PC-9 (cell line): ENCODE results near the gene PRKG1. TPM values are rescaled to one million over a fixed set of nuclear protein-coding genes. Genes with fewer than 3 reads are reported as not detected.

ENCODE experiments used
- BruUV-seq: library from RNA; stranded (reverse); fragments of 400-500 nt; replicated peaks from 2 replicates; lab custom pipeline; 2021; lab: Mats Ljungman, UMichigan
- CTCF ChIA-PET: fragments of 300-600 bp; sonication (Branson Sonifier 250); formaldehyde crosslinking; loops from one replicate; lab custom pipeline; 2022; ENCODE audit warnings: antibody characterized with exemption; lab: Charles Lee
- POLR2A ChIA-PET: fragments of 300-600 bp; sonication (Branson Sonifier 250); formaldehyde crosslinking; loops from one replicate; lab custom pipeline; 2022; ENCODE audit warnings: antibody characterized with exemption; ENCODE audit not compliant: unreplicated experiment; lab: Charles Lee
- DNase-seq, 2 experiments: peaks; one replicate each; pipeline versions ENCODE4 v3.0.0 to v3.0.0-alpha.2; 2015 to 2022; ENCODE audit warnings: mixed read lengths in 1 of 2
- H2AFZ ChIP-seq: fragments of 200-600 bp; sonication (generic); 2 replicates; pipeline ENCODE4 v1.8.1; 2017; ENCODE audit warnings: antibody characterized with exemption
- H3F3A ChIP-seq: fragments of 200-600 bp; sonication (generic); 2 replicates; pipeline ENCODE4 v1.8.1; 2017; ENCODE audit warnings: antibody characterized with exemption, mild to moderate bottlenecking, low read depth; ENCODE audit not compliant: insufficient read depth
- H3K27ac ChIP-seq: fragments of 200-600 bp; sonication (generic); 2 replicates; pipeline ENCODE4 v1.6.1; 2016; ENCODE audit warnings: mixed run types
- H3K27me3 ChIP-seq: fragments of 200-600 bp; sonication (generic); 2 replicates; pipeline ENCODE4 v1.6.1; 2016; ENCODE audit warnings: low read depth, mixed run types; ENCODE audit not compliant: insufficient read depth
- H3K36me3 ChIP-seq: fragments of 200-600 bp; sonication (generic); 2 replicates; pipeline ENCODE4 v1.6.1; 2016; ENCODE audit warnings: low read depth, mixed run types
- H3K4me1 ChIP-seq: fragments of 200-600 bp; sonication (generic); replicated peaks from 2 replicates; pipeline ENCODE4 v1.6.1; 2016; ENCODE audit warnings: mixed run types; ENCODE audit not compliant: insufficient read depth
- H3K4me2 ChIP-seq: fragments of 200-600 bp; sonication (generic); 2 replicates; pipeline ENCODE4 v1.6.1; 2017; ENCODE audit warnings: mixed run types
- H3K4me3 ChIP-seq: fragments of 200-600 bp; sonication (generic); 2 replicates; pipeline ENCODE4 v1.6.1; 2016; ENCODE audit warnings: mixed run types
- H3K79me2 ChIP-seq: fragments of 200-600 bp; sonication (generic); 2 replicates; pipeline ENCODE4 v1.6.1; 2017; ENCODE audit warnings: low read depth, mixed run types
- H3K9me2 ChIP-seq: fragments of 200-600 bp; sonication (generic); 2 replicates; pipeline ENCODE4 v1.8.1; 2017; ENCODE audit warnings: mild to moderate bottlenecking; ENCODE audit not compliant: insufficient read depth
- H3K9me3 ChIP-seq: fragments of 200-600 bp; sonication (generic); 2 replicates; pipeline ENCODE4 v1.8.1; 2016; ENCODE audit warnings: low read depth; ENCODE audit not compliant: insufficient read depth
- H4K20me1 ChIP-seq: fragments of 200-600 bp; sonication (generic); 2 replicates; pipeline ENCODE4 v1.8.1; 2017; ENCODE audit not compliant: insufficient read depth
- CTCF ChIP-seq: fragments of 200-600 bp; sonication (generic); conservative IDR thresholded peaks from 2 replicates; pipeline ENCODE4 v1.6.1; 2017; ENCODE audit warnings: mixed run types, antibody characterized with exemption, mild to moderate bottlenecking, moderate library complexity
- EZH2 ChIP-seq: fragments of 200-600 bp; sonication (generic); IDR thresholded peaks from 2 replicates; pipeline ENCODE4 v1.8.0; 2017; ENCODE audit warnings: antibody characterized with exemption, low read depth
- intact Hi-C: fragments of 100-400 bp; cut with micrococcal nuclease; formaldehyde crosslinking; loops from one replicate; pipeline ENCODE4 v1.10.0; 2022; ENCODE audit not compliant: unreplicated experiment
- total RNA-seq: library from RNA; stranded (reverse); gene quantifications from 2 replicates; pipeline ENCODE4 v1.2.3, GENCODE V29; 2021

The PRKG1 gene
- total RNA-seq, 1 experiment from 2014 or later = 0.70 TPM

GRCh38 chr10:51708609-51709008, 634.3 kb downstream of the PRKG1 start:
- Histone ChIP-seq H2AFZ (no peak overlapping the region), H3K4me1 (no peaks in the 10 kb centered on the region), H3K79me2 (no peaks in the 10 kb centered on the region), H3K4me3 (no peak overlapping the region), H3K27ac (no peak overlapping the region), H4K20me1 (no peaks in the 10 kb centered on the region), H3K36me3 (no peaks in the 10 kb centered on the region), H3K4me2 (no peak overlapping the region), H3K27me3 (no peaks in the 10 kb centered on the region), H3F3A (no peaks in the 10 kb centered on the region), H3K9me2 (no peaks in the 10 kb centered on the region), H3K9me3 (no peaks in the 10 kb centered on the region)
- intact Hi-C loops = no loop called here
- TF ChIP-seq CTCF = no peak
- no peak for TF ChIP-seq EZH2
- ChIA-PET CTCF (no interaction called here), POLR2A (no interaction called here)
- BruUV-seq = no TSS peak
- DNase-seq = no peak

- ChIA-PET CTCF (no interaction called here), POLR2A (no interaction called here)
- Histone ChIP-seq H3K27ac (no peak overlapping the region), H3K9me3 (no peaks in the 10 kb centered on the region), H3K27me3 (no peaks in the 10 kb centered on the region), H3K4me1 (no peaks in the 10 kb centered on the region), H3K79me2 (no peaks in the 10 kb centered on the region), H3F3A (no peaks in the 10 kb centered on the region), H3K4me3 (no peak overlapping the region), H3K4me2 (no peak overlapping the region), H4K20me1 (no peaks in the 10 kb centered on the region), H3K36me3 (no peaks in the 10 kb centered on the region), H3K9me2 (no peaks in the 10 kb centered on the region), H2AFZ (no peak overlapping the region)
- no peak for TF ChIP-seq EZH2
- no peak for DNase-seq
- no TSS peak for BruUV-seq
- intact Hi-C loops = no loop called here
Observed at GRCh38 chr10:51709324-51709972, 635.2 kb downstream of the PRKG1 start.

GRCh38 chr10:51711519-51711891, 637.2 kb downstream of the PRKG1 start:
- no TSS peak for BruUV-seq
- no peak for TF ChIP-seq CTCF
- no peak for TF ChIP-seq EZH2
- ChIA-PET POLR2A (no interaction called here), CTCF (no interaction called here)
- Histone ChIP-seq H3K9me2 (no peaks in the 10 kb centered on the region), H2AFZ (no peak overlapping the region), H3K79me2 (no peaks in the 10 kb centered on the region), H3F3A (no peaks in the 10 kb centered on the region), H3K4me3 (no peak overlapping the region), H4K20me1 (no peaks in the 10 kb centered on the region), H3K4me2 (no peak overlapping the region), H3K27me3 (no peaks in the 10 kb centered on the region), H3K36me3 (no peaks in the 10 kb centered on the region), H3K27ac (no peak overlapping the region), H3K4me1 (no peaks in the 10 kb centered on the region), H3K9me3 (no peaks in the 10 kb centered on the region)
- intact Hi-C loops = no loop called here
- no peak for DNase-seq

- ChIA-PET POLR2A (no interaction called here), CTCF (no interaction called here)
- TF ChIP-seq CTCF (no peak), EZH2 (no peak)
- H3K36me3 ChIP-seq = no peaks in the 10 kb centered on the region
- H2AFZ ChIP-seq = no peak overlapping the region
- no peaks in the 10 kb centered on the region for H3K79me2 ChIP-seq
- no peak overlapping the region for H3K4me3 ChIP-seq
- H3K27ac ChIP-seq = no peak overlapping the region
- intact Hi-C loops = no loop called here
- no peak overlapping the region for H3K4me2 ChIP-seq
- H3F3A ChIP-seq = no peaks in the 10 kb centered on the region
- no TSS peak for BruUV-seq
- no peaks in the 10 kb centered on the region for H3K27me3 ChIP-seq
- DNase-seq = no peak
- no peaks in the 10 kb centered on the region for H3K9me2 ChIP-seq
- H3K4me1 ChIP-seq = no peaks in the 10 kb centered on the region
- no peaks in the 10 kb centered on the region for H4K20me1 ChIP-seq
- no peaks in the 10 kb centered on the region for H3K9me3 ChIP-seq
Observed at GRCh38 chr10:51716981-51717380, 642.7 kb downstream of the PRKG1 start.
